ENCODE data around the gene NAT8L.

Gene NAT8L

DNA sequence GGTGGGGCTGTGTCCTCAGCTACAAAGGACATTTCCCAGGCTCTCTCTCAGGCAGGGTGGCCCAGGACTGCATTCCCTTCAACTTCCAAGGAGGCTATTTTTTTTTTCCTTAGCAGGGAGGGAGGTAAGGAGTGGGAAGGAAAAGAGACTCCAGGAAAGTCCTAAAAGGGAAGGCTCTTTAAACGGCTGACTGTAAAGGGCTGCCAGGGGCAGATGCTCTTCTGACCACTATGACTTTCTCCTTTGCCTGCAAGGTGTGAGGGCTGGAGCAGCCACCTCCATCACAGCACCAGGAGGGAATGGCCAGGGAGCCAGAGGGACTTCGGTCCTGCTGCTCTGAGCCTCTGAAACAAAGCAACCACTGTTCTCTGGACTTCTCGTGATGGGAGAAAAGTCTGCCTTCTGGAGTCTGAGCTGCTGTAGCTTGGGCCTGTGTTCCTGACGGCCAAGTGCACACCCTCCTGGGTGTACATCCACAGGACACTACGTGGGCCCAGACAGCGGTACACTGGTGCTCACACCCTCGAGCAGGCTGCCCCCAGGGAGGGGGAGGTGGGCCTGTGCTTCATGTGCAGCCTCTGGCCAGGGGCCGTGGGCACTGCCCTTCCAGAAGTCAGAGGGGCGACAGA lies 17.9 kb downstream of the NAT8L start:
- no peak for DNase-seq

DNA sequence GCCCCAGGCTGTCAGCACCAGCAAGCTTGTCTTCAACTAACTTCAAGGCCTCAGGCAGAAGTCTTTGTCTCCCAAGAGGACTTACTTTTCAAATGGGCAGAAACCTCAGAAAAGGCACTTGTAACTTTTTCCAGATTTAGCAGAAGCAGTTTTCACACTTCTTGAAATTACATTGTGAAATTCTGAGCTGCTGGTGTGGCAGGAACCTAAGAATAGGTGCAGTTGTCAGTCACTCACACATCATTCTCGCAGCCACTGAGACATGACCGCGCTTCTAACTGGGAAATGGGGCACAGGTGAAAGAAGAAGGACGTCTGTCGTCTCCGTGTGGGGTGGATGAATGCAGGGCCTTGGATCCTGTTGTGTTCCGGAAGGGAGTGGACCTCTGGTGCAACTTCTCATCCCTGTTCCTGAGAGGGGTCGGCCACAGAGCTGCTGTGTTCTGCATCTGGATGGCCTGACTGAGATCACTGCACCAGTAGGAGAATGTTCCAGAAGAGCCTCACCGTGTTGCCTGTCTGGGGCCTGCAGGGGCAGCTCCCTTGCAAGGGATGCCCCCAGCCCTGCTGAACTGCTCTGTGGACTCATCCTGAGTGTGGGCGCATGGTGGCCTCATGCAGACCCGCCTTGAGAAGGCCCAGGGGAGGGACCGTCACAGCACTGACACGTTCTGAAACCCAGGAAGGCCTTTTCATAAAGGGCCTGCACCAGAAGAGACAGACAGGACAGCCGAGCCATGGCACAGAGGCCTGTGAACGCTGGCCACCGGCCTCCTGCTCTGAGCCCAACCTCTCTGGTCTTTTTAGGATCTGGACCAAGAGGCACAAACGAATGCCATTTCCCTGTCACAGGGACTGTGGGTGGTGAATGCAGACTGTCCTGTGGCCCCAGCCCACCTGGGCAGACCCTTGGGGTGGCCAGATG lies 18.7 kb downstream of the NAT8L start:
- no peak for DNase-seq

DNA sequence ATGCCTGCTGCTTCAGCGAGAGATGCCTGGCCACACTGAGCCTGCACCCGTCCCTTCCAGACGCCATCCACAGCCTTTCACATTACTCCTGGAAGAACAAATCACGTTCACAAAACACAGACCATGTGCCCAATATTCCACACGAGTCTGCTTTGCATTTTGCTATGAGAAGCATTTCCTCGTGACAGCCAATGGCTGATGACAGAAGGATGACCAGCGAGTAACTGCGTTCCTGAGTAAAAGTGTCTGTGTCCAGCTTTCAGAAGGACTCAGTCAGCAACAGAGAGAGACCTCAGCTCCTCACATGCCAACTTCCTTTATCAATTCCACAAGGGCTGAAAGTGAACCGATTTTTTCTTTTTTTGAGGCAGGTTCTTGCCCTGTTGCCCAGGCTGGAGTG lies 19.5 kb downstream of the NAT8L start:
- no peak for DNase-seq

DNA sequence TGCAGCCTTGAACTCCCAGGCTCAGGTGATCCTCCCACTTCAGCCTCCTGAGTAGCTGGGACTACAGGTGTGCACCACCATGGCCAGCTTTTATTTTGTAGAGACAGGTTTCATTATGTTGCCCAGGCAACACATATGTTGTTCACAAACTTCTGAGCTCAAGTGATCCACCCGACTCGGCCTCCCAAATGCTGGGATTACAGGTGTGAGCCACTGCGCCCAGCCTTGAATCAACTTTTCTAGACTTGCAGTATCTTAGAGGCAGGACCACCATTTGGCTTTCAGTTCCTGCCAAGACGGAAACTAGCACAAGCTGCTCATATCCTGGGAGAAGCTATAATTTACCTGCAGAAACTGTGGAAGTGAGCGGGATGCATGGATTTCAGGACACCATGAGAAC lies 19.9 kb downstream of the NAT8L start:
- no peak for DNase-seq

DNA sequence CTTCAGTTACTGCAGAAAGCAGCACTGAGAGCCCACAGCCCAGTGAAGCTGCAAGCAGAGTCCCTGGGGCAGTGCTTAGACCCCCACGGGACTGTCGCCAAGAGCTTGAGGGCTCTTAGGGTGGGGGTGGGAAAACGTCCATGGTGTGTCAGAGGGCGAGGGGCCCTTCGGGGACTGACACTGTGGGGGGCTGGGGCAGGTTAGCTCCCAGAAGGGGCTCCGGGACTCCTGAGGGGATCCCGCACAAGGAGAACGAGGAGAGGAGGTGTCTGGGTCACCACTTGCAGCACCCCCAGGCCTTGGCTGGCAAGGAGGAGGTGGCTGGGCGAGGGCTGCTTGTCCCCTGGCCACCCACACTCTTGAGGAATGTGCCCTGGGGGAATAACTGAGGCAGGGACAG lies 20.8 kb downstream of the NAT8L start:
- DNase-seq = no peak

DNA sequence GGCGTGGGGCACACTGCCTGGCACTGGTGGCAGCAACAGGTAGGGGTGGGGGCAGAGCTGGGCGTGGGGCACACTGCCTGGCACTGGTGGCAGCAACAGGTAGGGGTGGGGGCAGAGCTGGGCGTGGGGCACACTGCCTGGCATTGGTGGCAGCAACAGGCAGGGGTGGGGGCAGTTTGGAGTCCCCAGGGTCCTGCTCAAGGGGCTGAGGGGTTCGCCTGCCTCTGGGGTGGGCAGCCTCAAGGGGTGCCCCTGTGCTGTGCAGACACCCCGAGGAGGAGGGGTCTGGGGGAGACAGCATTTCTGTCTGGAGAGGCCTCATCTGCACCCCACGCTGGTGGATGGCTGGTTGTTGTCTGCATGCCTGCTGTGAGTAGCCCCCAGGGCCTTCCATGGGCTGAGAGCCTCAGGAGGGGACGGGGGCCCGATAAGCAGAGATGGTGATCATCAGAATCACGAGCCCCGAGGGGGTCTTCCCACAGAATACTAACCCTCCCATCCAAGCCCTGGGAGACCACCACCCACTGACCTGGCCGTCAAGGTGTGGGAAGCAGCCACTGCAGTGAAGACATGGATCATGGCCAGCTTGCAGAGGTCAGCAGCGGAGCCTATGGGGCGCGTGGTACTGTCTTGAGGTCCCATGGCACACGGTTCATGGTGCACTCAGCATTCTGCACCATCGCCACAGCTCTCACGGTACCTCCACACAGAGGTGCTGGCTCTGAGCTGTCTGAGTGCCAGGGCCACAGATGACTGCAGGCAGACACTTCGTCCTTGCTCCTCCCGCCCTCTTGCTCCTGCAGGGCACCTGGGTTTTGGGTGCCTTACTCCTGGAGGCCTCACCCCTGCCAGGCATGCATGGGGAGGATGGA lies 21.5 kb downstream of the NAT8L start:
- DNase-seq = no peak

DNA sequence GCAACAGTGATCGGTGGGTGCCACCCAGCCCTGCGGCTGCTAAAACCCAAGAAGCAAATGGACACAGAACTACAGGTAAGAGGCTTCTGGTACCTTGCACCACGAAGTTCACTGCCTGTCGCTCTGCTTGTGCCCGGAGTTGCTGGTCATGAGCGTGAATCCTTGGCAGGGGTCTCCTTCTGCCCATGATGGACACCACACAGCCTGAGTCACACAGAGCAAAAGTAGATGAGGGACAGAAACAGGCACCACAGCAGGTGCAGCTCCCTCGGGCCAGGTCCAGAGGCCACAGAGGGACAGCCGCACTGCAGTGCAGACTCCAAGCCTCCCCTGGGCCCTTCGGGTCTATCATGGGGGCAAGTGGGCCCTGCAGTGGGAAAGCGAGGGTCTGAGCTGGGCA lies 22.4 kb downstream of the NAT8L start:
- no peak for DNase-seq

DNA sequence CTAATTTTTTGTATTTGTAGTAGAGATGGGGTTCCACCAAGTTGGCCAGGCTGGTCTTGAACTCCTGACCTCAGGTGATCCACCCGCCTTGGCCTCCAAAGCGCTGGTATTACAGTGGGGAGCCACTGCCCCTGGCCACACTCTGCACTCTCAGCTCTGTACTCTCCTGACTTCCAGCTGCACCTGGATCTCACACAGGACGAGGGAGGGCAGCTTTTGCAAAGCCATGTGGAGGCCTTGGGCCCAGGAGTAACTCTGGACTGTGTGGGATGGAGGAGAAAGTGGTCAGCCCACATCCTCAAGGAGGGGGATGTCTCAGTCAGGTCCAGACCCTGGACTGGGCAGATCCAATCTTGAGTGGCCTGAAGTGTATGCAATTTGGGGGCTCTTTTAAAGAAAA lies 23.0 kb downstream of the NAT8L start:
- no peak for DNase-seq

DNA sequence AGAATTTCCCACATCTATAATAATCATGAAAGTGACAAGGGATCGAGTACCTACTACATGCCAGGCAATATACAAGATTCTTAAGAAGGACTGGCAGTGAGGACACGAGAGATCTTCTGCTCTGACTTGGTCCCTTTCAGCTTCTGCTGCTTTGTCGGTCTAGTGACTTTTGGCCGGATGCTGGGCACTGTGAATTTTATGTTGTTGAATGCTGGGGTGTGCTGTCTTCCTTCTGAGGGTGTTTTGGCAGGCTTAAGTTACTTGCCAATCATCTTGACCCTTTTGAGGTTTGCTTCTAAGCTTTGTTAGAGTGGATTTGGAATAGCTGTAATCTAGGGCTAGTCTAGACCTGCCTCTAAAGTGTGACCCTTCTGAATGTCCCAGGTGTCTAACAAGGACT lies 23.5 kb downstream of the NAT8L start:
- DNase-seq = no peak

DNA sequence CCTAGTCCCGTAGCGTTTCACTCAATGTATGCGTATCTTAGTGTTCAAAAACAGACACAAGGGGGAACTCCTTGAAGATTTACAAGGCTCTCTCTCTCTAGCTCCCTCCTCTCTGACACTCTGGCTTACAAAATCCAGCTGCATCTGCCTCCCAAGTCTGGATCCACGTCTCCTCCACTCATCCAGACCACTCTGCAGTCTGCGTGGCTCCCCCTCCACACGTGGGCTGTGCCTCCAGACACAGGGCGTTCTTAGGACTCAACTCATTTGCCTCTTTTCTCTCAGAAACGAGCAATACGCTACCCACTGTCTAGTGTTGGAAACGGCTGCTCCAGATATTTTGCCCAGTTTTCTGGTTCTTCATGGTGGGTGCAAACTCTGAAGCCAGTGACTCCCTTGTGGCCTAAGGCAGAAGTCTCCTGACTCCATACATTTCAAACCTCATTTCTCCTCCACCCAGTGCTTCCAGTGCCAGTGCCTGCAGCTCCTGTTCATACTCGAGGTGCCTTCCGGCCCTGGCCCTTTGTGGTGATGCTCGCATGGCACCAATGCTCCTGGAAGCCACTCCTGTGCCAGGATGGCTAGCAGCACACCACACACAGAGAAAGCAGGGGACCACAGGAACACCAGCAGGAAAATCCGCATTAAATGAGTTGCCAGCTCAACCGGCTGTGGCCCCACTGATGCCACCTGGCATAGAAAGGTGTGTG lies 24.1 kb downstream of the NAT8L start:
- DNase-seq = no peak

DNA sequence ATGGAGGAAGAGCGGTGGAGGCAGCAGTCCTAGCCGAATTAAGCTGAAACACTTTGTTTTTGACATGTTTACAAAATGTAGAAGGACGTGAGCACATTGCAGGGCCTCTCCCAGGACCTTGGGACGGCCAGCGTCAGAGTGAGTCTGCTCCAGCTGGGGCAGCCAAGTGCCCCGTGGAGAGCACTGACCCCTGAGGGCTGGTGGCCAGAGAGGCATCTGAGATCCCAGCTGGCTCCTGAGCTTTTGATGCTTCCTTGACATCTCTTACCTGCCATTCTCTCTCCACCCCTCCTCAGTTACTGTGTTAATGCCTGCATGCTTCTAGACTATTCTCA lies 24.7 kb downstream of the NAT8L start:
- no peak for DNase-seq

DNA sequence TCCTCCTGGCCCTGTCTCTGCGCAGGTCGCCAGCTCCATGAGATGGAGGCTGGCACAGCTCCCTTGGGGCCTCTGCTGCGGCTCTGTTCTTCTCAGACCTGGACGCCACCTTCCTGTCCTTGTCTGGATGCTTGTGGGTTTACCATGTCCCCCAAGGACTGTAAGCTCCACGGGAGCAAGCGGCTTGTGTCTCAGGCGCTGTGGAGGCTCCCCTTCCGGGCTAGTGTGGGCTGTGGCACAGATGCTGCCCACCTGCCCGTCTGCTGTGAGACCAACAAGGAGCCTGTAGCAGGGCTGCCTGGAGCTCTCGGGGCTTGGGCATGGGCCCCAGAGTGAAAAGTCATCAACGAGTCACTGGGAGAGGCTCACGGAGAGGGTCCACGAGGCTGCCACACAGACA lies 25.2 kb downstream of the NAT8L start:
- no peak for DNase-seq

DNA sequence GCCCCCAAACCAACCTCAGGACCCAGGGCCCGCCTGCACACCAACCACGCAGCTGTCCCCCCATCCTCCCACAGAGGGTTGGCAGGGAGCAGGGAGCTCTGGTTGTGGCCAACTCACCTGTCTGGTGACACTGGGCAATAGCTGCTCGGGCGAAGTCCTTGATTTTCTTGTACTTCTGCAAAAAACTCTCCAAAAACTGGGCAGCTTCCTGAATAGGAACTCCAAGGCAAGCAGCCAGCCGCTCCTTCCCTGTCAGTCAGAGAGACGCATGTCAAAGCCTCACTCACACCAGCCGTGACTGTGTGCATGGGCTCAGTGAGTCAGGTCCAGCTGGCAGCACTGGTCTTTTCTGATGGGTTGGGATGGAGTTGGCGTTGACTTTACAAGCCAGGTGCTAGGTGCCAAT lies 26.4 kb downstream of the NAT8L start:
- DNase-seq = no peak

DNA sequence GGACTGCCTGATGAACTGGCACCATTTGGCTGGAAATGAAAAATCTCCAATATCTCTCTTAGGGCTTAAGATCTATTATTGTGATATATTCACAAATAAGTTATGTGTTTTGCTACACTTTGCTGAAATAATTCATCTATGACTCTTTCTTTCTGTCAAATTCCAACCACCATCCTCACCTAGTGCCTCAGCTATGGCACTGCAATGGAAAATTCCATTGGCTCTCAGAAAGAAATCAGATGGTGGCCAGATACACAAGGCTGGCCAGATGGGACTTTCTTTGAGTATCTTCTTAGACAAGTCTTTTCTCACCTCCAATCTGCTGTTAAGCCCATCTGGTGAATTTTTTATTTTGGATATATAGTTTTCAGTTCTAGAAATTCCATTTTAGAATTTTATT lies 28.0 kb downstream of the NAT8L start:
- DNase-seq = no peak

DNA sequence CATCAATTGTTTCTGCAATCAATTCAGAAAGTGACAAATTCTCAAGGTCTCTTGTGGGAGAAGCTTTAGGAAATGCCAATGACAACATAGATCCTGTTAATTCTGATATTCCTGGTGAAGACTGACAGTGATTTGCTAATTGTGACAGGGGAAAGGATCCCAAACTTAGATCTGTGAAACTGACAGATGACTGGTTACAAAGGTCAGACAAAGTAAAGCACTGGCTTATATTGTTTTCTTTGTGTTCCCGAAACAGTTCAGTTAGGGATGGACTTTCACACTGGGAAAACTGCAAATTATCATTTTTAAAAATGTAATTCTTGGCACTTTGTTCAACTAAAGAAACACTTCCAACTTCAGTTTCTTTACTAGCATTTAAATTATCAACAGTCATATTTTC lies 30.1 kb downstream of the NAT8L start:
- no peak for DNase-seq

DNA sequence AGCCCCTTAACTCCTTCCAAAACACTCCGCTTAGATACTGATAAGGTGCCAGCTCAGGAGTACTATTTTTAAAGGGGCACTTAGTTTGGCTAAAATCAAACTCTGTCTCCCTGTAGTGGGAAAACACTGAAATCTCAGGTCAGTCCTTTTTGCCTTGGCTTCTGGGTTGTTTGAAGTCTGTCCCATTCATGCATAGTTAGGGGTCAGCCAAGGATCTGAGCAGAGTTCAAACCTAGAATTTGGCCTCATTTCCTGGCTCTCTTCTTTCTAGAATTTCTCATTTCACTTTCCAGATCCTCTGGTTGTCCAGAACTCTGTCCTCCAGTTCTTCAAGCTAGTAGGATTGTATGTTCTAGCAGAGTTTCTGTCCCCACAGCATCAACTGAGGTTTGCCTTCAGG lies 31.5 kb downstream of the NAT8L start:
- no peak for DNase-seq

DNA sequence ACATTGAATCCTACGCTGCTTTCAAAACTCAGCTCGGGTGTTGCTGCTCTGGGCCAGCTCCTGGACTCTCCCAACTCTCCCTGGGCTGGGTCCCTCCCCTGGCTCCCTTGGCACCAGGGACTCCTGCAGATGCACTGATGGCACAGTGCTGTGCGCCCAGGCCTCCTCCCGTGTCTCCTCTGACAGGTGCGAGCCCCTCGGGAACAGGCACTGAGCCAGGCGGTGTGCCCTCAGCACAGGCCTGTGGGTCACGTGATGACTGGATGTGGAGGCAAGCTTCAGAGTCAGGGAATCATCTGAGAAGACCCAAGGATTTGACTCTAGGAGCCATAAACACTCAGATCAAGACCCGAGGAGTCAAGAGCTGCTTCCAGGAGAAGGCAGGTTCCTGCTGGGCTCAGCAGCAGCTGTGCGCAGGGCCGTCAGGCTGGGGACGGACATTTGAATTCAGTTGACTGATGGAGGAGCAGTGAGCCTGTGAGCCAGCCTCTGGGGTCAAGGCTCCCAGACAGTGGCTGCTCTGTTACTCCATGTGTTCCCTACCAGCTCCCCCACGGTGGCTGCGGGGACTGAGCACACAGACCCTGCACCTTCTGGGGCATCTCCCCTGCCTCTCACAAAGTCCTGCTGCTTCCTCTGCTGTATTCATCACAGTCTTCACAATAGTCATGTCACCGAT lies 33.0 kb downstream of the NAT8L start:
- DNase-seq = no peak

DNA sequence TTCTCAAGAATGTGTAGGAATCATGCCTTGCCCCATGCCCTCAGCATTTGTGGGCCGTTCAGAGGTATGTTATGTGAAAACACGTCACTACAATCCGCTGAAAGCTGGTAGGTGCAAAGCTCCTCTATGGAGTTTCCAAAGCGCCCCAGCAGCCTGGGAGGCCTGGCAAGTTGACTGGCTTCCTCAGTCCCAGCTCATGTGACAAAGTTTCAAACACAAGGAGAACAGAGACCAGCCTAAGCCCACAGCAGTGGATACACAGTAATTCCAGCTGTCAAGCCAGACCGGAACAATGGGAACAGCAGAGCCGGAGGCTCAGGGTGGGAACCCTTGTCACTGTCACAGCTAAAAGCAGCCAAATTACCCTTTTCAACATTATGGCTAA lies 33.5 kb downstream of the NAT8L start:
- DNase-seq = no peak

DNA sequence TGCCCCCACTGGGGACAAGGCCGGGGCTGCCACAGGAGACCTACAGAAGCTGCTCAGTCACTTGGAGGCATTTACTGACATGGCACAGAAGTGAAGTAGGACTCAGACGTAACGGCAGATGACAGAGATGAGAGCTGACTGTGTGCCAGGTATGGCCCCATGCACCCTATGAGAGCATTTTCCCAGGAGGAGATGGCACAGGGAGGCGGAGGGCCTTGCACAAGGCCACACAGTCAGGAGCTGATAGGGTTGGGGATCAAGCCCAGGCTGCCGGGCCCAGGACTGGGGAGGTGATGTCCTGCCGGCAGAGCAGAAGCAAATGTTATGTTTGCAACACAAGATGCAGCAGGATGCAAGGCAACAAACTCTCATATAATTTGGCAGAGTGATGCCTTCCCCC lies 34.1 kb downstream of the NAT8L start:
- DNase-seq = no peak

DNA sequence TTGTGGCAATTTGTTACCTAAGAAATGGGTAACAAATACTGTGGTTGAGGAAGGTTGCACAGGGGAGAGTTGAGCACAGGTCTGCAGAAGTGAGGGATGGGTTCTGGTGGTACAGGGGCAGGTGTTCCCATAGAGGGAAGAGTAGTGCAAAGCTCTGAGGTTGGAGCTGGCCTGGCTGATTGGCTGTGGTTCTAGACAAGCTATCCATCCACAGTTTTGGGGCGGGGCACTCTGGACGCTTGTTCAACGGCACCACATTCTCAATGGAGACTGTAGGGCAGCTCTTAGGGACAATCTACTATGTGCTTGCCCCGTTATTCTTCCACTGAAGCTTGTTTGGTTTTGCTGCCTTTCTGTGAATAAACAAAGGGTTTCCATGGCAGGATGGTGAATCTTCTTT lies 35.4 kb downstream of the NAT8L start:
- no peak for DNase-seq

DNA sequence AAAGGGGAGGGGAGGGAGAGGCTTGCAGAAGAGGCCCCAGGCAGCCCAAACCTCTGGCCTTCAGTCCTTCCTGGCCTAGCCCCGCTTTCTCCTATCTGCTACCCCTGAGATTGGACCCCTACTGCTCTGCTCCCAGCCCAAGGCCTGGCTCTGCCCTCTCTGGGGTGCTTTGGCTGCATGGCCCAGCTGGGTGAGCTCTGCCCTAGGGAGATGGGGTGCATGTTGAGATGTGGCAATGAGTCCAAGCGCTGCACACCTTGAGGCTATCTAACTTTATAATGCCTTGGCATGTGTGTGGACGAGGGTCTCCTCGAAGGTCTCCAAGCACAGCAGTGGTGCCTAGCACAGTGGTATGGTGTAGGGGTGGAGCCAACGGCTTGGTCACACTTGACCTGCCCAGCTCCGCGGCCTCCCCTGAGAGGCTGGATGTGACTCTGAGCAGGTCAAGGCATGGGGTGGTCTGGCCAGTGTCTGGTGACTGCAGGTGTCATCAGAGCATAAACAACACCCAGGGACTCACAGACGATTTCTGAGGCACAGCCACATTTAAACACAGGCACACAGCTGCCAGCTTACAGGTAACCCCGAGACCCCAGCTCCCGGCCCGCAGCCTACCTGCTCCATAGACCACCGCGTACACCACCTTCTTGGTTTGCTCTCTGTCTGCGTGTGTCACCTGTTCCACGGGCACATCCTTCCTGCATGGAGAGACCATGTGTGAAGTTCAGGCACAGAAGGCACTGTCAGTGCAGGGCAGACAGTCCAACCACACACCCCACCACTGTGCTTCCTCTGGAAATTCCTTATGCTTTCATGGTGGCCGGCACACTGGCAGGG lies 36.3 kb downstream of the NAT8L start:
- DNase-seq = no peak

Data from SIG-M5 (cell line).